Neural cell (in vitro differentiated cells): ENCODE measurements around the gene FLRT2. TPM values are rescaled to one million over a fixed set of nuclear protein-coding genes. Genes with fewer than 3 reads are reported as not detected.
A peak's percentile ranks its signal among the peaks of the same experiment; 100 is the strongest.

Source experiments
- H2AFZ ChIP-seq: fragments of 200-600, 300-800 bp; sonication (generic), shearing (Covaris generic); 2 replicates; pipeline ENCODE4 v1.6.0; 2014; ENCODE audit warnings: low read depth, mild to moderate bottlenecking, antibody characterized with exemption, low read length, moderate library complexity
- H3F3A ChIP-seq: fragments of 200-600 bp; shearing (Covaris generic); 2 replicates; pipeline ENCODE4 v1.6.1; 2016; ENCODE audit warnings: mild to moderate bottlenecking, moderate library complexity, mixed read lengths, antibody characterized with exemption, low read length; ENCODE audit not compliant: insufficient read depth, poor library complexity, severe bottlenecking
- H3K27ac ChIP-seq: fragments of 200-600, 300-800 bp; sonication (generic), shearing (Covaris generic); 2 replicates; pipeline ENCODE4 v1.5.1; 2014; ENCODE audit warnings: mild to moderate bottlenecking, low read length, moderate library complexity
- H3K27me3 ChIP-seq: fragments of 300-800, 200-600 bp; sonication (generic), shearing (Covaris generic); 2 replicates; pipeline ENCODE4 v1.6.0; 2014; ENCODE audit warnings: mild to moderate bottlenecking, low read depth, low read length, moderate library complexity; ENCODE audit not compliant: insufficient read depth
- H3K36me3 ChIP-seq: fragments of 300-800, 200-600 bp; sonication (generic), shearing (Covaris generic); 2 replicates; pipeline ENCODE4 v1.5.1; 2014; ENCODE audit warnings: mild to moderate bottlenecking, antibody characterized with exemption, low read length, moderate library complexity; ENCODE audit not compliant: insufficient read depth
- H3K4me2 ChIP-seq: fragments of 300-800, 200-600 bp; sonication (generic), shearing (Covaris generic); 2 replicates; pipeline ENCODE4 v1.6.0; 2014; ENCODE audit warnings: mild to moderate bottlenecking, low read length
- H3K4me3 ChIP-seq: fragments of 300-800, 200-600 bp; sonication (generic), shearing (Covaris generic); 2 replicates; pipeline ENCODE4 v1.5.1; 2014; ENCODE audit warnings: mild to moderate bottlenecking, low read length, moderate library complexity
- H3K79me2 ChIP-seq: fragments of 200-600 bp; shearing (Covaris generic); replicated peaks from 2 replicates; pipeline ENCODE4 v1.6.0; 2014; ENCODE audit warnings: mild to moderate bottlenecking, low read length, moderate library complexity; ENCODE audit not compliant: insufficient read depth
- H3K9ac ChIP-seq: fragments of 300-800, 200-600 bp; sonication (generic), shearing (Covaris generic); 2 replicates; pipeline ENCODE4 v1.6.1; 2016; ENCODE audit warnings: mild to moderate bottlenecking, low read length, mixed read lengths
- H3K9me2 ChIP-seq: fragments of 200-600 bp; shearing (Covaris generic); 2 replicates; pipeline ENCODE4 v1.6.1; 2016; ENCODE audit warnings: mild to moderate bottlenecking, low read length, mixed read lengths; ENCODE audit not compliant: insufficient read depth
- H3K9me3 ChIP-seq: fragments of 200-600, 300-800 bp; sonication (generic), shearing (Covaris generic); 2 replicates; pipeline ENCODE4 v1.6.1; 2016; ENCODE audit warnings: mild to moderate bottlenecking, mixed run types, low read length, moderate library complexity, mixed read lengths
- H4K20me1 ChIP-seq: fragments of 200-600 bp; shearing (Covaris generic); 2 replicates; pipeline ENCODE4 v1.6.1; 2016; ENCODE audit warnings: mild to moderate bottlenecking, mixed run types; ENCODE audit not compliant: insufficient read depth
- EP300 ChIP-seq: fragments of 450-650 bp; conservative IDR thresholded peaks from 2 replicates; pipeline ENCODE4 v1.6.1; 2014; ENCODE audit warnings: antibody characterized with exemption, mild to moderate bottlenecking, moderate library complexity; ENCODE audit not compliant: poor library complexity, severe bottlenecking
- EZH2 ChIP-seq: fragments of 200-600, 300-800 bp; shearing (Covaris generic), sonication (generic); IDR thresholded peaks from 2 replicates; pipeline ENCODE4 v1.6.1; 2014; ENCODE audit warnings: antibody characterized with exemption, low read length, borderline replicate concordance, mild to moderate bottlenecking; ENCODE audit not compliant: insufficient read depth, poor library complexity, severe bottlenecking
- MXI1 ChIP-seq: fragments of 450-650 bp; conservative IDR thresholded peaks from 2 replicates; pipeline ENCODE4 v1.6.1; 2014; ENCODE audit warnings: antibody characterized with exemption, mild to moderate bottlenecking; ENCODE audit not compliant: poor library complexity, severe bottlenecking
- POLR2AphosphoS5 ChIP-seq: IDR thresholded peaks from 2 replicates; pipeline ENCODE4 v1.6.1; 2012
- RAD21 ChIP-seq: fragments of 450-650 bp; conservative IDR thresholded peaks from 2 replicates; pipeline ENCODE4 v1.6.1; 2014; ENCODE audit warnings: antibody characterized with exemption, mild to moderate bottlenecking, moderate library complexity
- SMC3 ChIP-seq: fragments of 450-650 bp; conservative IDR thresholded peaks from 2 replicates; pipeline ENCODE4 v1.6.1; 2014; ENCODE audit warnings: antibody characterized with exemption, mild to moderate bottlenecking, moderate library complexity; ENCODE audit not compliant: poor library complexity
- TAF1 ChIP-seq: IDR thresholded peaks from 2 replicates; pipeline ENCODE4 v1.6.1; 2012; ENCODE audit warnings: low read depth
- polyA plus RNA-seq: library from polyadenylated mRNA; depleted of rRNA; stranded (reverse); fragments of >200 nt; gene quantifications from 2 replicates; pipeline ENCODE4 v1.2.3, GENCODE V29; 2014
- TF ChIP-seq, protein P1 (sequence below): IDR thresholded peaks from 2 replicates; pipeline ENCODE4 v1.6.1; 2012; ENCODE audit warnings: borderline replicate concordance
- TF ChIP-seq, protein P2 (sequence below): fragments of 450-650 bp; IDR thresholded peaks from 2 replicates; pipeline ENCODE4 v1.5.1; 2014; ENCODE audit warnings: antibody characterized with exemption, mild to moderate bottlenecking, moderate library complexity; ENCODE audit not compliant: poor library complexity, severe bottlenecking

The FLRT2 gene
- polyA plus RNA-seq, 1 donor from 2014 or later = 5.1 TPM

DNA sequence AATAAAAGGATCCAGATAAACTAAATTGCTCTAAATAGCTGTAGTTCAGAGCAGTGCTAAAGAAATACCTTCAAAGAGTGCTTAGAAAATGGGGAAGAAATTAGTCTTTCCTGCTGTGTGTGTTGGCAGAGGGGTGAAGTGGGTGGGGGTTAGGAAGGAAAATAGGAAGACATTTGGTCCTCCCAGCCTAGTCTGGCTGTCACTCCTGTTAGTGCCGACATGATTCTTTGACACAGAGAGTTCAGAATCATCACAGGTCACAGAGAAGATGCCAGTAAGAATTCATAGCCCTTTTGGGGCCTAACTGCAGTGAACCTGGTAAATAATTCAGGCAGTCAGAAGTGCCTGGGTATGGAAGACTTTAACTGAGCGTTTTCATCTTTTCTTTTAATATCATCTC is 74.8 kb downstream of the FLRT2 start:
- TF ChIP-seq EP300 (peak; percentile 81), POLR2AphosphoS5 (peak; percentile 81), MXI1 (no peak)
- TF ChIP-seq, protein P1, sequence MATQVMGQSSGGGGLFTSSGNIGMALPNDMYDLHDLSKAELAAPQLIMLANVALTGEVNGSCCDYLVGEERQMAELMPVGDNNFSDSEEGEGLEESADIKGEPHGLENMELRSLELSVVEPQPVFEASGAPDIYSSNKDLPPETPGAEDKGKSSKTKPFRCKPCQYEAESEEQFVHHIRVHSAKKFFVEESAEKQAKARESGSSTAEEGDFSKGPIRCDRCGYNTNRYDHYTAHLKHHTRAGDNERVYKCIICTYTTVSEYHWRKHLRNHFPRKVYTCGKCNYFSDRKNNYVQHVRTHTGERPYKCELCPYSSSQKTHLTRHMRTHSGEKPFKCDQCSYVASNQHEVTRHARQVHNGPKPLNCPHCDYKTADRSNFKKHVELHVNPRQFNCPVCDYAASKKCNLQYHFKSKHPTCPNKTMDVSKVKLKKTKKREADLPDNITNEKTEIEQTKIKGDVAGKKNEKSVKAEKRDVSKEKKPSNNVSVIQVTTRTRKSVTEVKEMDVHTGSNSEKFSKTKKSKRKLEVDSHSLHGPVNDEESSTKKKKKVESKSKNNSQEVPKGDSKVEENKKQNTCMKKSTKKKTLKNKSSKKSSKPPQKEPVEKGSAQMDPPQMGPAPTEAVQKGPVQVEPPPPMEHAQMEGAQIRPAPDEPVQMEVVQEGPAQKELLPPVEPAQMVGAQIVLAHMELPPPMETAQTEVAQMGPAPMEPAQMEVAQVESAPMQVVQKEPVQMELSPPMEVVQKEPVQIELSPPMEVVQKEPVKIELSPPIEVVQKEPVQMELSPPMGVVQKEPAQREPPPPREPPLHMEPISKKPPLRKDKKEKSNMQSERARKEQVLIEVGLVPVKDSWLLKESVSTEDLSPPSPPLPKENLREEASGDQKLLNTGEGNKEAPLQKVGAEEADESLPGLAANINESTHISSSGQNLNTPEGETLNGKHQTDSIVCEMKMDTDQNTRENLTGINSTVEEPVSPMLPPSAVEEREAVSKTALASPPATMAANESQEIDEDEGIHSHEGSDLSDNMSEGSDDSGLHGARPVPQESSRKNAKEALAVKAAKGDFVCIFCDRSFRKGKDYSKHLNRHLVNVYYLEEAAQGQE = peak; percentile 77
- Histone ChIP-seq H3K4me2 (peak overlapping the region; percentile 22), H3K9me2 (no peaks in the 10 kb centered on the region), H3K27ac (peak overlapping the region; percentile 25), H4K20me1 (no peaks in the 10 kb centered on the region), H3K9me3 (no peaks in the 10 kb centered on the region), H2AFZ (no peak overlapping the region), H3F3A (peaks cover 2% of the 10 kb centered on the region), H3K36me3 (no peaks in the 10 kb centered on the region), H3K79me2 (no peaks in the 10 kb centered on the region), H3K4me3 (peak overlapping the region; percentile 26), H3K27me3 (no peaks in the 10 kb centered on the region), H3K9ac (no peak overlapping the region)

DNA sequence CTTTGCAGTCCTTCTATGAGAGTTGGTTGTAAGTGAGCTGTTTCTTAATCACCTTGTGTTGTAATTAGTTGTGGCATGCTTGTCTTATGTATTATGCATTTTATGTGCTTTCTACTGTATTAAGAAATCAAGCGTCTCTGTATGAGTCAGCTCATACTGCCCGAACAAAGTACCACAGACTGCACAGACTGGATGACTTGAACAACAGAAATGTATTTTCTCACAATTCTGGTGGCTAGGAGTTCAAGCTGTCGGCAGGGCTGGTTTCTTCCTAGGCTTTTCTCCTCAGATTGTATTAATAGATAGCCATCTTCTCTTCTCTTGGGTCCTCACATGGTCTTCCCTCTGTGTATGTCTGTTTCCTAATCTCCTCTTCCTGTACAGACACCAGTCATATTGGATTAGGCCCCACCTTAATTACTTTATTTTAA is 77.7 kb downstream of the FLRT2 start:
- Histone ChIP-seq H3K9me3 (no peaks in the 10 kb centered on the region), H3K79me2 (no peaks in the 10 kb centered on the region), H4K20me1 (no peaks in the 10 kb centered on the region), H3K27ac (no peak overlapping the region), H3K36me3 (no peaks in the 10 kb centered on the region), H3K4me2 (no peak overlapping the region), H2AFZ (no peak overlapping the region), H3F3A (peaks cover 2% of the 10 kb centered on the region), H3K27me3 (no peaks in the 10 kb centered on the region), H3K4me3 (no peak overlapping the region), H3K9me2 (no peaks in the 10 kb centered on the region), H3K9ac (no peak overlapping the region)
- TF ChIP-seq, protein P2, sequence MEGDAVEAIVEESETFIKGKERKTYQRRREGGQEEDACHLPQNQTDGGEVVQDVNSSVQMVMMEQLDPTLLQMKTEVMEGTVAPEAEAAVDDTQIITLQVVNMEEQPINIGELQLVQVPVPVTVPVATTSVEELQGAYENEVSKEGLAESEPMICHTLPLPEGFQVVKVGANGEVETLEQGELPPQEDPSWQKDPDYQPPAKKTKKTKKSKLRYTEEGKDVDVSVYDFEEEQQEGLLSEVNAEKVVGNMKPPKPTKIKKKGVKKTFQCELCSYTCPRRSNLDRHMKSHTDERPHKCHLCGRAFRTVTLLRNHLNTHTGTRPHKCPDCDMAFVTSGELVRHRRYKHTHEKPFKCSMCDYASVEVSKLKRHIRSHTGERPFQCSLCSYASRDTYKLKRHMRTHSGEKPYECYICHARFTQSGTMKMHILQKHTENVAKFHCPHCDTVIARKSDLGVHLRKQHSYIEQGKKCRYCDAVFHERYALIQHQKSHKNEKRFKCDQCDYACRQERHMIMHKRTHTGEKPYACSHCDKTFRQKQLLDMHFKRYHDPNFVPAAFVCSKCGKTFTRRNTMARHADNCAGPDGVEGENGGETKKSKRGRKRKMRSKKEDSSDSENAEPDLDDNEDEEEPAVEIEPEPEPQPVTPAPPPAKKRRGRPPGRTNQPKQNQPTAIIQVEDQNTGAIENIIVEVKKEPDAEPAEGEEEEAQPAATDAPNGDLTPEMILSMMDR = no peak
- no peak for TF ChIP-seq MXI1
- no peak for TF ChIP-seq POLR2AphosphoS5
- no peak for TF ChIP-seq RAD21
- no peak for TF ChIP-seq EZH2
- no peak for TF ChIP-seq EP300
- TF ChIP-seq SMC3 = no peak
- TF ChIP-seq, protein P1 = no peak
- TF ChIP-seq TAF1 = no peak
